HCT116 (cell line): ENCODE data around the gene TMEM132D.

Source experiments
- CTCF ChIP-seq, 3 experiments: fragments of 200-600 bp in 1 of 3; sonication (generic) in 1 of 3; IDR thresholded peaks in 2 of 3; conservative IDR thresholded peaks in 1 of 3; 2 replicates each; pipeline ENCODE4 v1.5.1; 2012 to 2017; ENCODE audit warnings: low read depth in 2 of 3, low read length in 2 of 3, antibody characterized with exemption in 1 of 3, borderline replicate concordance in 1 of 3, control low read depth in 1 of 3, mild to moderate bottlenecking in 1 of 3, mixed read lengths in 1 of 3, mixed run types in 1 of 3, moderate library complexity in 1 of 3; ENCODE audit not compliant: insufficient read depth in 1 of 3
- EZH2 ChIP-seq: fragments of 200-600 bp; sonication (generic); IDR thresholded peaks from 2 replicates; pipeline ENCODE4 v1.6.1; 2017; ENCODE audit warnings: antibody characterized with exemption, mixed run types
- EZH2phosphoT487 ChIP-seq: fragments of 200-600 bp; IDR thresholded peaks from 2 replicates; pipeline ENCODE4 v1.6.1; 2018; ENCODE audit warnings: antibody characterized with exemption, borderline replicate concordance
- FOSL1 ChIP-seq: IDR thresholded peaks from 2 replicates; pipeline ENCODE4 v1.6.1; 2012; ENCODE audit warnings: low read depth
- POLR2A ChIP-seq: IDR thresholded peaks from 2 replicates; pipeline ENCODE4 v1.7.0; 2011; ENCODE audit warnings: borderline replicate concordance; ENCODE audit not compliant: insufficient read depth, insufficient read length; ENCODE audit errors: extremely low read depth
- POLR2AphosphoS5 ChIP-seq: IDR thresholded peaks from 2 replicates; pipeline ENCODE4 v1.6.1; 2011; ENCODE audit warnings: mild to moderate bottlenecking, low read depth, low read length, moderate library complexity
- SRF ChIP-seq: IDR thresholded peaks from 2 replicates; pipeline ENCODE4 v1.6.1; 2012; ENCODE audit warnings: low read depth
- TCF7L2 ChIP-seq: IDR thresholded peaks from 2 replicates; pipeline ENCODE4 v1.7.0; 2011; ENCODE audit warnings: borderline replicate concordance, inconsistent platforms; ENCODE audit not compliant: insufficient read depth, insufficient read length; ENCODE audit errors: extremely low read depth
- YY1 ChIP-seq: IDR thresholded peaks from 2 replicates; pipeline ENCODE4 v1.6.1; 2011; ENCODE audit warnings: low read length, low read depth, moderate library complexity, mild to moderate bottlenecking; ENCODE audit not compliant: insufficient replicate concordance; ENCODE audit errors: extremely low read depth
- TF ChIP-seq, protein P1 (sequence below): IDR thresholded peaks from 2 replicates; pipeline ENCODE4 v1.6.1; 2012; ENCODE audit warnings: low read depth
- TF ChIP-seq, protein P2 (sequence below): IDR thresholded peaks from 2 replicates; pipeline ENCODE4 v1.6.1; 2012
- TF ChIP-seq, protein P3 (sequence below): IDR thresholded peaks from 2 replicates; pipeline ENCODE4 v1.6.1; 2011; ENCODE audit warnings: mild to moderate bottlenecking, low read length, moderate library complexity; ENCODE audit not compliant: insufficient replicate concordance; ENCODE audit errors: extremely low read depth

DNA sequence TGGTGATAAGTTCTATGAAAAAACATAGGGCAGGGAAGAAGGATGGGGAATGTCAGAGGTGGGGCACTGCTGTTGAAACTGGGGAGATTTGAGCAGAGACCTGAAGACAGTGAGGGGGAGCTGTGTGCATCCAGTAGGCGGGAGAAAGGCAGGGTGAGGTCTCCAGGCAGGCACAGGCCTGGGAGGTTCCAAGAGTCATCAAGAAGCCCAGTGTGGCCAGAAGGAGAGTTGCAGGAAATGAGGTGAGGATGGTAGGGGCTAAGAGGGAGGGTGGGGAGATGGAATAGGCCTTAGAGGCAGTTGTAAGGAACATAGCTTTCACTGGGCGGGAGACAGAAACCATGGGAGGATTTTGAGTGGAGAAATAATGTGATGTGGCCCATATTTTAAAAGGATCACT is 708.7 kb downstream of the TMEM132D start:
- no peak for TF ChIP-seq CTCF (IDR thresholded peaks at IDR 0.05 in 2 of 3, conservative IDR thresholded peaks at IDR 0.05 in 1 of 3; ENCODE audit: borderline replicate concordance in 1 of 3, insufficient read depth in 1 of 3, low read depth in 2 of 3, low read length in 2 of 3)
- TF ChIP-seq POLR2A: no peak
- no peak for TF ChIP-seq EZH2
- TF ChIP-seq, protein P1, sequence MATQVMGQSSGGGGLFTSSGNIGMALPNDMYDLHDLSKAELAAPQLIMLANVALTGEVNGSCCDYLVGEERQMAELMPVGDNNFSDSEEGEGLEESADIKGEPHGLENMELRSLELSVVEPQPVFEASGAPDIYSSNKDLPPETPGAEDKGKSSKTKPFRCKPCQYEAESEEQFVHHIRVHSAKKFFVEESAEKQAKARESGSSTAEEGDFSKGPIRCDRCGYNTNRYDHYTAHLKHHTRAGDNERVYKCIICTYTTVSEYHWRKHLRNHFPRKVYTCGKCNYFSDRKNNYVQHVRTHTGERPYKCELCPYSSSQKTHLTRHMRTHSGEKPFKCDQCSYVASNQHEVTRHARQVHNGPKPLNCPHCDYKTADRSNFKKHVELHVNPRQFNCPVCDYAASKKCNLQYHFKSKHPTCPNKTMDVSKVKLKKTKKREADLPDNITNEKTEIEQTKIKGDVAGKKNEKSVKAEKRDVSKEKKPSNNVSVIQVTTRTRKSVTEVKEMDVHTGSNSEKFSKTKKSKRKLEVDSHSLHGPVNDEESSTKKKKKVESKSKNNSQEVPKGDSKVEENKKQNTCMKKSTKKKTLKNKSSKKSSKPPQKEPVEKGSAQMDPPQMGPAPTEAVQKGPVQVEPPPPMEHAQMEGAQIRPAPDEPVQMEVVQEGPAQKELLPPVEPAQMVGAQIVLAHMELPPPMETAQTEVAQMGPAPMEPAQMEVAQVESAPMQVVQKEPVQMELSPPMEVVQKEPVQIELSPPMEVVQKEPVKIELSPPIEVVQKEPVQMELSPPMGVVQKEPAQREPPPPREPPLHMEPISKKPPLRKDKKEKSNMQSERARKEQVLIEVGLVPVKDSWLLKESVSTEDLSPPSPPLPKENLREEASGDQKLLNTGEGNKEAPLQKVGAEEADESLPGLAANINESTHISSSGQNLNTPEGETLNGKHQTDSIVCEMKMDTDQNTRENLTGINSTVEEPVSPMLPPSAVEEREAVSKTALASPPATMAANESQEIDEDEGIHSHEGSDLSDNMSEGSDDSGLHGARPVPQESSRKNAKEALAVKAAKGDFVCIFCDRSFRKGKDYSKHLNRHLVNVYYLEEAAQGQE: no peak
- TF ChIP-seq POLR2AphosphoS5: no peak
- TF ChIP-seq SRF: no peak
- TF ChIP-seq, protein P2, sequence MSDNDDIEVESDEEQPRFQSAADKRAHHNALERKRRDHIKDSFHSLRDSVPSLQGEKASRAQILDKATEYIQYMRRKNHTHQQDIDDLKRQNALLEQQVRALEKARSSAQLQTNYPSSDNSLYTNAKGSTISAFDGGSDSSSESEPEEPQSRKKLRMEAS: no peak
- TF ChIP-seq YY1: no peak
- no peak for TF ChIP-seq TCF7L2
- TF ChIP-seq, protein P3, sequence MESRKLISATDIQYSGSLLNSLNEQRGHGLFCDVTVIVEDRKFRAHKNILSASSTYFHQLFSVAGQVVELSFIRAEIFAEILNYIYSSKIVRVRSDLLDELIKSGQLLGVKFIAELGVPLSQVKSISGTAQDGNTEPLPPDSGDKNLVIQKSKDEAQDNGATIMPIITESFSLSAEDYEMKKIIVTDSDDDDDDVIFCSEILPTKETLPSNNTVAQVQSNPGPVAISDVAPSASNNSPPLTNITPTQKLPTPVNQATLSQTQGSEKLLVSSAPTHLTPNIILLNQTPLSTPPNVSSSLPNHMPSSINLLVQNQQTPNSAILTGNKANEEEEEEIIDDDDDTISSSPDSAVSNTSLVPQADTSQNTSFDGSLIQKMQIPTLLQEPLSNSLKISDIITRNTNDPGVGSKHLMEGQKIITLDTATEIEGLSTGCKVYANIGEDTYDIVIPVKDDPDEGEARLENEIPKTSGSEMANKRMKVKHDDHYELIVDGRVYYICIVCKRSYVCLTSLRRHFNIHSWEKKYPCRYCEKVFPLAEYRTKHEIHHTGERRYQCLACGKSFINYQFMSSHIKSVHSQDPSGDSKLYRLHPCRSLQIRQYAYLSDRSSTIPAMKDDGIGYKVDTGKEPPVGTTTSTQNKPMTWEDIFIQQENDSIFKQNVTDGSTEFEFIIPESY: no peak
- no peak for TF ChIP-seq EZH2phosphoT487
- no peak for TF ChIP-seq FOSL1
